GM23338 (cell line): ENCODE results near the gene RIBC2.

ENCODE experiments used
- CREB1 ChIP-seq: fragments of 250-450 bp; sonication (Bioruptor Pico); IDR thresholded peaks from 2 replicates; pipeline ENCODE4 v1.5.0; 2020; ENCODE audit warnings: low read depth, mild to moderate bottlenecking, moderate library complexity
- EZH2 ChIP-seq: fragments of 200-600 bp; sonication (generic); IDR thresholded peaks from one replicate; pipeline ENCODE4 v1.8.0; 2017; ENCODE audit warnings: antibody characterized with exemption, mild to moderate bottlenecking, low read depth; ENCODE audit not compliant: unreplicated experiment
- EZH2phosphoT487 ChIP-seq: fragments of 200-600 bp; sonication (generic); IDR thresholded peaks from one replicate; pipeline ENCODE4 v1.8.1; 2018; ENCODE audit warnings: antibody characterized with exemption; ENCODE audit not compliant: unreplicated experiment
- NANOG ChIP-seq: IDR thresholded peaks from 2 replicates; pipeline ENCODE4 v1.6.1; 2016; ENCODE audit warnings: antibody characterized with exemption, borderline replicate concordance
- POLR2AphosphoS5 ChIP-seq: IDR thresholded peaks from 2 replicates; pipeline ENCODE4 v1.6.1; 2016; ENCODE audit warnings: antibody characterized with exemption, low read depth
- ZNF114 ChIP-seq: fragments of 250-450 bp; sonication (Bioruptor Pico); IDR thresholded peaks from 2 replicates; pipeline ENCODE4 v1.5.0; 2020; ENCODE audit warnings: mild to moderate bottlenecking, moderate library complexity
- TF ChIP-seq, protein P1 (sequence below), 2 experiments: fragments of 200-600 bp in 1 of 2; sonication (generic) in 1 of 2; conservative IDR thresholded peaks; 2 replicates each; pipeline versions ENCODE4 v1.5.1 to v1.6.1; 2016 to 2017; ENCODE audit warnings: antibody characterized with exemption in 2 of 2, low read depth in 2 of 2, mild to moderate bottlenecking in 2 of 2, moderate library complexity in 1 of 2

GRCh38 chr22:45427114-45427513, 13.6 kb downstream of the RIBC2 start:
- no peak for TF ChIP-seq EZH2
- TF ChIP-seq, protein P1, sequence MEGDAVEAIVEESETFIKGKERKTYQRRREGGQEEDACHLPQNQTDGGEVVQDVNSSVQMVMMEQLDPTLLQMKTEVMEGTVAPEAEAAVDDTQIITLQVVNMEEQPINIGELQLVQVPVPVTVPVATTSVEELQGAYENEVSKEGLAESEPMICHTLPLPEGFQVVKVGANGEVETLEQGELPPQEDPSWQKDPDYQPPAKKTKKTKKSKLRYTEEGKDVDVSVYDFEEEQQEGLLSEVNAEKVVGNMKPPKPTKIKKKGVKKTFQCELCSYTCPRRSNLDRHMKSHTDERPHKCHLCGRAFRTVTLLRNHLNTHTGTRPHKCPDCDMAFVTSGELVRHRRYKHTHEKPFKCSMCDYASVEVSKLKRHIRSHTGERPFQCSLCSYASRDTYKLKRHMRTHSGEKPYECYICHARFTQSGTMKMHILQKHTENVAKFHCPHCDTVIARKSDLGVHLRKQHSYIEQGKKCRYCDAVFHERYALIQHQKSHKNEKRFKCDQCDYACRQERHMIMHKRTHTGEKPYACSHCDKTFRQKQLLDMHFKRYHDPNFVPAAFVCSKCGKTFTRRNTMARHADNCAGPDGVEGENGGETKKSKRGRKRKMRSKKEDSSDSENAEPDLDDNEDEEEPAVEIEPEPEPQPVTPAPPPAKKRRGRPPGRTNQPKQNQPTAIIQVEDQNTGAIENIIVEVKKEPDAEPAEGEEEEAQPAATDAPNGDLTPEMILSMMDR (conservative IDR thresholded peaks at IDR 0.05; ENCODE audit: low read depth in 2 of 2): no peak
- TF ChIP-seq NANOG: no peak
- TF ChIP-seq ZNF114 (CRISPR knock-in tag): no peak
- no peak for TF ChIP-seq CREB1 (CRISPR knock-in tag)
- TF ChIP-seq EZH2phosphoT487: no peak
- no peak for TF ChIP-seq POLR2AphosphoS5
